ENCODE results near the gene BLVRA.
"Not testable (repeated sequence)": the region's sequence is repeated elsewhere in the genome, so short reads cannot be mapped to it uniquely, and the experiment has no call there.

Gene BLVRA, protein sequence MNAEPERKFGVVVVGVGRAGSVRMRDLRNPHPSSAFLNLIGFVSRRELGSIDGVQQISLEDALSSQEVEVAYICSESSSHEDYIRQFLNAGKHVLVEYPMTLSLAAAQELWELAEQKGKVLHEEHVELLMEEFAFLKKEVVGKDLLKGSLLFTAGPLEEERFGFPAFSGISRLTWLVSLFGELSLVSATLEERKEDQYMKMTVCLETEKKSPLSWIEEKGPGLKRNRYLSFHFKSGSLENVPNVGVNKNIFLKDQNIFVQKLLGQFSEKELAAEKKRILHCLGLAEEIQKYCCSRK

DNA sequence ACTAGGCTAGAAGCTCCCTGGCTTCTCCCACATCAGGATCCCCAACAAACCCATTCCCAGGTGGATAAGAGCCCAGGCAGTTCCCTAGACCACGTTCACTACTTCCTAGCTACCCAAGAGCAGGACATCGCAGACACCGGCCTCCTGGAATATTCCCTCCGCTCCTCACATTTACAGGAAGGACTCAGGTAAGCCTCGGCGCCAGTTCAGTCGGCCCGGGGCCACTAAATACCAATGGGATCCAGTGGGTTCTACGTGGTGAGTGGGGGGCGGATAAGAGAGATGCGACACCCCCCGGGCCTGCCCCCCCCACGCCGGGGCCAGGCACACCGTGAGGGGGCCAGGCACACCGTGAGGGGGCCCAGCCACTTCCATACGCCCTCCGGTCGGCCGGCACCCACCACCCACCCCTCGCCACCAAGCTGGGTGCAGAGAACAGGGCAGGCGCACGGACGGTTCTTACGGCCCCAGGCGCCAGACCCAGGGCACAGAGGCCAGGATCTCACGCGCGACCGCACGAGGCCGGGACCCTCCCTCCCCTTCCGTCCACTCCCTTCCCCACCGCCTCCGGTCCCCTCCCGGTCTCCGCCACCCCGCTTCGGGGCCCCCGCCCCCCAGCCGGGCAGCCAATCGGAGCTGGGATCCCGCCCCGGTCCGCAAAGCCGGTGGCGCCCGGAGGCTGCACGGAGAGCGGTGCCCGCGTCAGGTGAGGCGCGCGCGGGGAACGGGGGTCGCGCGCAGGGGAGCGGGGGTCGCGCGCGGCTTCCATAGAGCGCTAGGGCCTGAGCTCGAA, at the start of gene BLVRA:
Gene BLVRA, plus strand, starts transcription at position 652 of the 793 bp plus-strand sequence. CDS start 12,479 bp downstream, outside the sequence.
- TF ChIP-seq, protein P1, sequence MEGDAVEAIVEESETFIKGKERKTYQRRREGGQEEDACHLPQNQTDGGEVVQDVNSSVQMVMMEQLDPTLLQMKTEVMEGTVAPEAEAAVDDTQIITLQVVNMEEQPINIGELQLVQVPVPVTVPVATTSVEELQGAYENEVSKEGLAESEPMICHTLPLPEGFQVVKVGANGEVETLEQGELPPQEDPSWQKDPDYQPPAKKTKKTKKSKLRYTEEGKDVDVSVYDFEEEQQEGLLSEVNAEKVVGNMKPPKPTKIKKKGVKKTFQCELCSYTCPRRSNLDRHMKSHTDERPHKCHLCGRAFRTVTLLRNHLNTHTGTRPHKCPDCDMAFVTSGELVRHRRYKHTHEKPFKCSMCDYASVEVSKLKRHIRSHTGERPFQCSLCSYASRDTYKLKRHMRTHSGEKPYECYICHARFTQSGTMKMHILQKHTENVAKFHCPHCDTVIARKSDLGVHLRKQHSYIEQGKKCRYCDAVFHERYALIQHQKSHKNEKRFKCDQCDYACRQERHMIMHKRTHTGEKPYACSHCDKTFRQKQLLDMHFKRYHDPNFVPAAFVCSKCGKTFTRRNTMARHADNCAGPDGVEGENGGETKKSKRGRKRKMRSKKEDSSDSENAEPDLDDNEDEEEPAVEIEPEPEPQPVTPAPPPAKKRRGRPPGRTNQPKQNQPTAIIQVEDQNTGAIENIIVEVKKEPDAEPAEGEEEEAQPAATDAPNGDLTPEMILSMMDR (IDR thresholded peaks at IDR 0.05; ENCODE audit: insufficient read depth, low read length, poor library complexity, severe bottlenecking) = no peak
- TF ChIP-seq EZH2phosphoT487 (conservative IDR thresholded peaks at IDR 0.05; ENCODE audit: low read length) = 0 out of 2 replicates have a peak, but pooled peaks have one; percentile 59
- Histone ChIP-seq H3K4me2 (ENCODE audit: low read depth, low read length, poor library complexity, severe bottlenecking) (peak within 1 kb of the TSS; percentile 57), H3K27ac (ENCODE audit: low read depth, low read length) (no peak within 1 kb of the TSS), H3K79me2 (ENCODE audit: insufficient read depth, low read length) (no peaks in the 10 kb centered on the region), H3K36me3 (ENCODE audit: low read length) (no peaks in the 10 kb centered on the region), H4K20me1 (ENCODE audit: low read depth, low read length) (no peaks in the 10 kb centered on the region), H3K27me3 (ENCODE audit: low read length) (no peaks in the 10 kb centered on the region), H2AFZ (ENCODE audit: low read depth, low read length, severe bottlenecking) (peak within 1 kb of the TSS; percentile 49), H3K9me2 (replicated peaks; ENCODE audit: insufficient read depth, low read length) (no peaks in the 10 kb centered on the region), H3K9me3 (ENCODE audit: insufficient read depth, low read length) (no peaks in the 10 kb centered on the region), H3K9ac (ENCODE audit: low read length) (peak within 1 kb of the TSS; percentile 39), H3F3A (ENCODE audit: insufficient read depth) (no peaks in the 10 kb centered on the region), H3K4me3 (ENCODE audit: insufficient read depth, low read length, poor library complexity, severe bottlenecking) (peak within 1 kb of the TSS; percentile 54)

DNA sequence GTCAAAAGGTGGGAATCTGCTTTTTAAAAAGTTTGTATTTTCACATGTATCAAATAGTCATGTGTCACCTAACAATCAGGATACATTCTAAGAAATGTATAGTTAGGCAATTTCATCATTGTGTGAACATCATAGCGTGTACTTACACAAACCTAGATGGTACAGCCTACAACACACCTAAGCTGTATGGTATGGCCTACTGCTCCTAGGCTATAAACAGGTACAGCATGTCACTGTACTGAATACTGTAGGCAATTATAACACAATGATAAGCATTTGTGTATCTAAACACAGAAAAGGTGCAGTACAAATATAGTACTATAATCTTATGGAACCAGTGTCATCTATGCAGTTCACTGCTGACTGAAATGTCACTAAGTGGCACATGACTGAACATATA, 47.0 kb upstream of the BLVRA start:
- no peak for TF ChIP-seq EZH2phosphoT487 (conservative IDR thresholded peaks at IDR 0.05; ENCODE audit: low read length)
- TF ChIP-seq, protein P1 (IDR thresholded peaks at IDR 0.05; ENCODE audit: insufficient read depth, low read length, poor library complexity, severe bottlenecking) = no peak

DNA sequence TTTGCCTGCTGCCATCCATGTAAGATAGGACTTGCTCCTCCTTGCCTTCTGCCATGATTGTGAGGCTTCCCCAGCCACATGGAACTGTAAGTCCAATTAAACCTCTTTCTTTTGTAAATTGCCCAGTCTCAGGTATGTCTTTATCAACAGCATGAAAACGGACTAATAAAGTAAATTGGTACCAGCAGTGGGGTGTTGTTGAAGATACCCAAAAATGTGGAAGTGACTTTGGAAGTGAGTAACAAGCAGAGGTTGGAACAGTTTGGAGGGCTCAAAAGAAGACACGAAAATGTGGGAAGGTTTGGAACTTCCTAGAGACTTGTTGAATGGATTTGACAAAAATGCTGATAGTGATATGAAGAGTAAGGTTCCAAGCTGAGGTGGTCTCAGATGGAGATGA, 42.5 kb upstream of the BLVRA start:
- peaks cover 99% of the 10 kb centered on the region for H3K79me2 ChIP-seq (ENCODE audit: insufficient read depth, low read length)
- H3K27ac ChIP-seq (ENCODE audit: low read depth, low read length); H4K20me1 ChIP-seq (ENCODE audit: low read depth, low read length): not testable (repeated sequence)

More for the DNA sequence above, 47.0 kb upstream of the BLVRA start:
- Histone ChIP-seq H3K4me2 (ENCODE audit: low read depth, low read length, poor library complexity, severe bottlenecking) (no peak overlapping the region), H3K27me3 (ENCODE audit: low read length) (no peaks in the 10 kb centered on the region), H3K9me3 (ENCODE audit: insufficient read depth, low read length) (no peaks in the 10 kb centered on the region), H3K9me2 (replicated peaks; ENCODE audit: insufficient read depth, low read length) (no peaks in the 10 kb centered on the region), H3K27ac (ENCODE audit: low read depth, low read length) (no peak overlapping the region), H2AFZ (ENCODE audit: low read depth, low read length, severe bottlenecking) (no peak overlapping the region), H3K9ac (ENCODE audit: low read length) (no peak overlapping the region), H3F3A (ENCODE audit: insufficient read depth) (no peaks in the 10 kb centered on the region), H3K79me2 (ENCODE audit: insufficient read depth, low read length) (peaks cover 99% of the 10 kb centered on the region), H4K20me1 (ENCODE audit: low read depth, low read length) (0 out of 2 replicates have a peak, but pooled peaks cover 4% of the 10 kb centered on the region), H3K4me3 (ENCODE audit: insufficient read depth, low read length, poor library complexity, severe bottlenecking) (no peak overlapping the region), H3K36me3 (ENCODE audit: low read length) (no peaks in the 10 kb centered on the region; the same call in none of the 2 replicates)

More for the DNA sequence above, 42.5 kb upstream of the BLVRA start:
- H2AFZ ChIP-seq (ENCODE audit: low read depth, low read length, severe bottlenecking); H3K36me3 ChIP-seq (ENCODE audit: low read length); H3K4me3 ChIP-seq (ENCODE audit: insufficient read depth, low read length, poor library complexity, severe bottlenecking); H3K9ac ChIP-seq (ENCODE audit: low read length); H3K27me3 ChIP-seq (ENCODE audit: low read length); H3K4me2 ChIP-seq (ENCODE audit: low read depth, low read length, poor library complexity, severe bottlenecking); H3K9me3 ChIP-seq (ENCODE audit: insufficient read depth, low read length); H3F3A ChIP-seq (ENCODE audit: insufficient read depth); H3K9me2 ChIP-seq (replicated peaks; ENCODE audit: insufficient read depth, low read length): not testable (repeated sequence)

Data from SU-DHL-6 (cell line).